Activated naive CD4-positive, alpha-beta T cell (primary cell): ENCODE measurements around the gene DLST.
A peak's percentile ranks its signal among the peaks of the same experiment; 100 is the strongest.

Source experiments
- DNase-seq, 4 experiments: peaks; one replicate each; lab custom pipeline; 2025; lab: John Stamatoyannopoulos, UW

DLST gene

DNA sequence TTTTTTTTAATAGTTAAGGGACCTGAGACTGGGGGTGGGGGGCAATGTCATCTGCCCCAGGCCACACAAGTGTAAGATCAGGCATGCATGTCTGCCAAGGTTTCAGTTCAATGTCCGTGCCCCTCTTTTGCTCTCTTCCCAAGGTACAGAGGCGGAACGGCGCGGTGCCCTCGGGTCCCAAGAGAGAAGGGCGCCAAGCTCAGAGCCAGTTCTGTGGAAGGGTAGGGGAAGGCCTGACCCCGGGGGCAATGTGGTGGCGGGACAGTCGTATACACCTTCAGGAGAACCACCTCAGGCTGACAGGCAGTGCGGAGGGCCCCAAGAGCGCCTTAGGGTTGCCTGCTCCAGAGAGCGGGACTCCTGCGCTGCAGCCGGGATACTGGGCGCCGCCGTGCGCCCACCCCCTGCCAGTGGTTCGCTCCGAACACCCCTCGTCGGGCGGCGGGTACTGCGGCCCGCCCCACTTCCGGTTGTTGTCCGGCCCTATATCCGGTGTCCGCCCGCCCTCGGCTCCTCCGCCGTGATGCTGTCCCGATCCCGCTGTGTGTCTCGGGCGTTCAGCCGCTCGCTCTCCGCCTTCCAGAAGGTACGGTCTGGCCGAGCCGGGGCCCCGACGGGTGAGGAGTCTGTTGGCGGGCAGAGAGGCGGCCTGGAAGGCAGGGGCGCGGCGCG lies at the start of gene DLST:
DLST (plus strand) TSS at position 486 of the 672 bp plus-strand sequence; CDS start at position 524, 38 bp downstream.
- peak; percentile 76 to 79 (median 77) for DNase-seq

DNA sequence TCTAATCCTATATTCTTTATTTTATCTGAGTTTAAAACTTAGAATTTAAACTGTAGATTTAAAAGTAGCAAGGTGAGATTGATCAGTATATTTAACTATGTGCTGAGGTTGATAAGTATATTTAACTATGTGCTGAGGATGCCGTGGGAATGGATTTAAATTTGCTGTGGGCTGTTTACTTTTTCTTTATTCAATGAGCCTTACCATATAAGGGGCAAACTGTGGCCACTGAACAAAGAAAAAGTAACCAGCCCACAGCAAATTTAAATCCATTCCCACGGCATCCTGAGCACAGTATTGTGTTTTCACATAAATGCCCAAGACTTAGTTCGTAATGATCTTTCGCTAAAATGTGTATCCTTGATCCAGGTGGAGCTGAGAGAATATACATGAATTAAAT lies 48.9 kb upstream of the DLST start:
- DNase-seq: no peak

DNA sequence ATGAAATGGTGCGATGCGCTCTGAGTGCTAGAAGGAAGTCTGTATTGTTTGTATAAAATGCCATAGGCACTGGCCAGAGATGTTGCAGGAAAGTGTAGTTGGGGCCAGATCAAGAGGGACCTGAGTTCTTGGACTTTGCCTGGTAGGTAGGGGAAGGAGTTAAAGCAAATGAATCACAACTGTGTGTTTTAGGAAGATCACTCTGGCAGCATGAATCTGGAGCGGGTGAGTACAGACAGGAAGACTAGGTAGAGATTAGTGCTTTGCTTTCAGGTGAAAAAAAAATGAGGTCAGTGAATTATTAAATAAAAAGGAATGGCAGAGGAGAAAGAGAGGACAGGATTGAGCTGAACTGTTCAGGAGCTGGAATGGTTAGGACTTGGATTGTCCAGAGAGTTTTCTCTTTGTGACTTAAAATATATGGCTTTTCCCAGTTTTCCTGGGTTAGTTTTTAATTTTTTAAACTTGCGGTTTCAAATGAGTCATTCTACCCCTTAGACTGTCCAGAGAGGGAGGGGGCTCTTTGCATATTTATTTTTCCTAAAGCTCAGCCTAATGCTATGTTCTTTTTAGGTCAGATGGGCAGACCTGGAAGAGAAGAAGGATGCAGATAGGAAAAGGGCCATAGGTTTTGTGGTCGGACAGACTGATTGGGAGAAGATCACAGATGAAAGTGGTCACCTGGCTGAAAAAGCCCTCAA lies 46.9 kb upstream of the DLST start:
- DNase-seq: no peak

DNA sequence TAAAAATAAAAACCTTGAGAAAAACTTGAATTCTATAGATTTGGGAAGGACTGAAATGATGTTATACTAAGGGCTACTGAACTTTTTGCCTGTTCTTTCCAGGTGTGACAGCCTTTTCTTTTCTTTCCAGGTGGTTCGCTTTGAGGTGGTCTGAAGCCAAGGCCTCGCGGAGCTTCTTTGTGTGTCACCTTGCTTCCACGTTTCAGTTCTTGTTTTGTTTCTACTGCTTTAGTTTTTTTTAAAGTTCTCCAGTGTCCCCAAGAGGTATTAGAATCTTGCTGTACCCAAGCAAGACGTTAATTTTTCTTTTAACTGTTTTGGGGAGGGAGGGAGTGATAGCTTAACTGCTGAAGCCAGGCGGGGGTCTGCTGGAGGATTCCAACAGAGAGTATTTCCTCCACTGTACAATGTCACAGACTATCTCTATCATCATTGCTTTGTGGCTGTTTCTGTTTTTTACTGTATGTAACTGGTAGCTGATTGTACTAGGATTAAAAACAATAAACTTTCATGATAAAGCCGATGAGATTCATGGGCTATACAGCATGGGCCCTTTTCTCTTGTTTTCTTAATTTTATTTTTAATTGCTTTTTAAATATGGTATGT lies 46.0 kb upstream of the DLST start:
- DNase-seq: no peak

DNA sequence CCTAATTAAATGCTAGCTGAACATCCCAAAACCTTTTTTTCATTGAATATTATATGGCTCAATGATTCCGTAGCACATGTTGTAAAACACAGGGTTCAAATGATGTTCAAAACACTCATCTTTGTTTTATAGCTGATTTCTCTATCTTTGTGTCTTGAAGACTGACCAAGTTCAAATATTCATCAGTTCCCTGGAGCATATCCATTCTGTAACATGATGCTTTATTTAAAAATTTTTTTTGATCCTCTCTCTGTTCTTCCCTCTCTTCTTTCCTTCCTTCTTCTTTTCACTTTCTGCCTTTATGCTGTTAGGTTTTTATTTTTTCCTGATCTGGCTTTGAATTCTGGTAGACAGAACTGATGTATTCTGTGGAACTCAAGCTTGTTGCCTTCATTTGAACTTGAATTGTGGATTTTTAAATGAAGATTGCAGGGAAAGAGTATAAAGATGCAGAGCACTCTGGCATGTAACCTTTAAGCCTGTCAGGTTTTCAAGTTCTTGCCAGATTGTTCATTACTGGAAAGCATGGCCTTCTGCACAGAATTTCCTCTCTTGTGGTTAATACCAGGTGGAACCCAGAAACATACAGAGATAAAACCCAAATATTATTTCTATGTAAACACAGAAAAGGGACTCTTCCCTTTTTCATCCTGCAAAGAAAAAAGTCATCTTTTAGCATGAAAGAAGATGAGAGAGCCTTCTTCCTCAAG lies 45.3 kb upstream of the DLST start:
- no peak for DNase-seq

DNA sequence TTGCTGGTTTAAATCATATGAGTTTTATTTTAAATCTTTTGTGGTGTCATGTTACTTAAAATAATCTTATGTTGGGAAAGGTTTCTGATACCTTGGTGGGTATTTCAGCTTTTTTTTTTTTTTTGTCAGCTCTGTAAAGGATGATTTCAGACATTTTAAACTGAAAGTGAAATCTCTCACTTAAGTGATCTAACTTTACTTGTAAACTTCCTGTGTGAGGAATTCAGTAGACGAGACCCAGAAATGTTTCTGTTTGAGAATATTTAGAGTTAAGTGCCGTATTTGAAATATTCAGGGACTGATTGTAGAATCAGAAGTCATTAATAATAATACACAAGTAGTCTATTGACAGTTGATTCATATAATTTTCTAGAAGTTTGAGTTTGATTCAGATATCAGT lies 43.5 kb upstream of the DLST start:
- DNase-seq: no peak

DNA sequence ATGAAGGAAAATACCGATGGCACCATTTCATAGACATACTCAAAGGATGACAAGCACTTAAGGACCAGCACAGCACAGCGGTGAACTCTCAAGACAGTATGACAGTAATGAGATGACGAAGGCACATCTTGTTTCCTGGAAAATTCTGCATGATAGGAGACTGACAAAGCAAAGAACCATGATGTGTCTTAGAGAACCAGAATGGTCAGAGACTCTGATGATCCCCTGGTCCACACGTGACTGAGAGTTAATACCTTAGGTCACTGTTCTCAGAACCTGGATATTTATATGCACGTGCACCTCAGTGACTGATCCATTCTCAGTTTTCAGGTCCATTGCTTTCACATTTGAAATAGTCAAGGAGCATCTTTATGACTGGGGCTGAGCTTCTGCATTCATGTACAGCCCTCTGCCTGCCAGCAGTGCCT lies 41.1 kb upstream of the DLST start:
- no peak for DNase-seq

DNA sequence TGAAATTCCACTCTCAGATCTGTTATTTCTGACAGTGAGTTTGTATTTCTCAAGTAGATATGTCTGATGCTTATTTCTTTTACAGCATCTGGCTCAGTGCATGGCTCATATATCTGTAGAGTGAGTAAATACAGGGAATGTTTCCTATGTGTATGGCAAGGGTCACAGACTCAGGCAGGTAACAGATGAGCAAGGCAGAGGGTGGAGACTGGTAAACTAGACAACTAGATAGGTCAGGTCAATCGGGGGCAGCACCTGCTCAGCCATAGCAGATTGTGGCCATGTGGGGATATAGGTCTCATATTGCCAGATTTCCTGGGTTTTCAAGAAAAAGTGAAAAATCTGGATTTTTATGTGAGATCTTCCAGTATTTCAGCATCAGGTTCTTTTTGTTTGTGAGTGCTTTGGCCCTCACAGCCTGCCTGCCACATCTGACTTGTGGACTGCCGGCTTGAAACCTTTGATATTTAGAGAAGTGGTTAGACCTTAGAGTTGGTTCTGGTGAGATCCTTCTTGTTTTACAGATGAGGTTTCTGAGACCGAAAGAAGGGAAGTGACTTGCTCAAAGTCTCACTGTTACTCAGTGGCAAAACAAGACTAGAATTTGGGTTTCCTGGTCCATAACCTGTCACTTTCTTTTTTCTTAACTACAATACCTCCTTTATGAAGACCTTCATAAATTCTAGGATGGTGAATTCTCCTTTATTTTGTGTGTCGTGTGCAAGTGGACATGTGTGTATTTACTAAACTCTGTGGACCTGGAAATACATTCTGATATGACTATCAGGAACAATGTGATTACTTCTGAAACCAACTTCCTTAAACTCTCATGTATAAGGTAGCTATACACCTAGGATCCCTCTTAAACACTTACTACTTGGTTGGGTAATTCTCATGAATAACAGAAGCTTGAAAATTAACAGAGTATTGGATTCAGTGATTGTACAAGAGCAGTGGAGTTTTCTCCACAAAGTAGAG lies 40.2 kb upstream of the DLST start:
- DNase-seq: no peak

DNA sequence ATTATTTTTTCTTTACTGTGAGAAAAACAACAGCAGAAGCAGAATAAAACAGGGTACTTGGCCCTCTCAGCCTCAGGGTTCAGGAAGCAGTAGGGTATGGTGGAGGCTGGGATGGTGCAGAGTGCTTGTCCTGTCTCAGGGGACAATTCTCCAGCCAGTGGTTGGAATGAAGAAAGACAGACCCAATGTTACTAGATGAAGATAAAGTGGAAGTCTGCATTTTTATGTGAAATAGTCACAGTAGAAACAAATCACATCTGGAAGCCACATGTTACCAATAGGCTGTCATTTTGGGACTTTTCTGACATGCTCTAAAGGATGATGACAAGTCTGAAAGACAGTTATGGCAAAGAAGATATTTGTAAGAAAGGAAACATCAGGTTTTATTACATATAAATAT lies 38.1 kb upstream of the DLST start:
- DNase-seq: no peak

DNA sequence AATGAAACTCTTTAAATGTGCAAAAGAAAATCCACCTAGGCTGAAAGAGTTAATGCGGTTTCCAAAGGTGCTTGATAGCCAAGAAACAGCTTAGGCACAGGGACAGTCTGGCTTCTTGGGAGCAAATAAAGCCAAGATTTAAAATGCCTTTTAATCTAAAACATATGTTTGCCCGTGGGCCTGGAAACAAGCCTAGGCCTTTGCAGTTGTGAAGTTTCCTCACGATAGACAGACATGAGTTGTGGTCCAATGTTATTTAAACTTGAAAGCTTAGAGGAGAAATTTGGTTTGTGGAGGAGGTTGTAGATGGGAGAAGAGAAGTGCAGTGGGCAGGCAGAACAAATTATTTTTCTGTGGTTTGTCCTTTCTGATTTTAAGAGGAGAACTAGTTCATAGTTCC lies 35.5 kb upstream of the DLST start:
- no peak for DNase-seq

DNA sequence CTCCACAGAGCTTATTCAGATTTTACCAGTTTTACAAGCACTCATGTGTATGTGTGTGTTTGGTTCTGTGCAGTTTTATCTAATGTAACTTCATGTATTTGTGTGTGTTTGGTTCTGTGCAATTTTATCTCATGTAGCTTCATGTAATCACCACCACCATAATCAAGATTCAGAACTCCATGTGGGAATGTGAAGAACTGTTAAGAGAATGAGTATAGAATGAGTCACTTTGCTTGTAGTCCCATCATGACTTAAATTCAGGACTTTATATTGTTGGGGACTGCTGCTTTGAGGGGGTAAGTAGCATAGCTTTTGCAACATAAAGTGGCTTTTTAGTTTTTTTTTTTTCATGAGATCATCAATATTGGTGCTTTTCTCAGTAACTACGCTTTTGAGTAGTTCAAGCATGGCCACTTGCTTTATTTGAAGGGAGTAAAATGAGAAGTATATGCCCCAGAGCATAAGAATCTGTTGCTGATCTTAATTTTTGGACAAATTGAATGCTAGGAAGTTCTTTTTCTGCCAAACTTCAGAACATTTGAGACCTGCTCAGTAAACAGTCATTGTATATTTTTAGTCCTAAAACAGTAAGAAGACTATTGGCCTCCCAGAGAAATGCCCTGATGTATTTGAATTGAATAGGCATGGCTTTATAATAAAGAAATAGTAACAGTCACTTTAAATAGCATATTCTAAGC lies 34.6 kb upstream of the DLST start:
- no peak for DNase-seq

DNA sequence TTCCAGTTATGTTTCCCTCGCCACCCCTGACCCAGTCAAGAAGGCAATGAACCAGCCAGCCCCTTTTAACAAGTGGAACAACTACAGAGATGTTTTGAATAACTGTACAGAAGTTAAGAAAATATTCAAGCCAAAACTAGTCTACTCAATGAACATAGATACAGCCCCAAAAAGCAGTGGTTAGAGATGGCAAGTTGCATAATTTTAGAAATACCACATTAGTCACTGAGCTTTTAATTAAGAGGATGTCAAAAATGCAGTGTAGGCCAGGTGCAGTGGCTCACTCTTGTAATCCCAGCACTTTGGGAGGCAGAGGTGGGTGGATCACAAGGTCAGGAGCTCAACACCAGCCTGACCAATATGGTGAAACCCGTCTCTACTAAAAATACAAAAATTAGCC lies 32.9 kb upstream of the DLST start:
- DNase-seq: no peak

DNA sequence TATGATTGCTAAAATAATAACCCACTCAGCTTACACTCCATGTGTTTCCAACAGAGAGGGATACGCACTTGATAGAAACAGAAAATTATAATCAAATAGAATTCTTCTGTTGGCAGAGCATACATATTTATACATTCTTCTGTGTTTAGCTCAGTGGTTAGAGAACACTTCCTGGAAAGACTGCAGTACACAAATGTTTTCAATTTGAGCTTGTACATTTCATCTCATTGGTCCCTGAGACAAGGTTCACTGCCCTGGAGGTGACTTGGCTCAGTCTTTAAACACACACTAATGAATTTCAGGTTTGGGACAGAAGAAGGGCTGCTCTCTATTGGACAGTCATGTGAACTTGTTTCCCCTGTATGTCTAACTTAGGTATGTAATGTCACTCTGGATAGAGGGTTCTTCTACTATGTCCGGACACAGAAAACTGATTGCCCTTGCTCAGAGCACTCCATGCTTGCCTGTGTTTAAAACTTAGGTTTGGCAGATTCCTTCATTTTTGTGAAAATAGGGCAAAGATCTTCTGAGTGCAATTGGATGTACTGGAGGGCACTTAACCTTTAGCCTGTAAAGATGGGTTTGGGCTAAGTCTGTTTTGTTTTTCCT lies 28.7 kb upstream of the DLST start:
- DNase-seq: no peak

DNA sequence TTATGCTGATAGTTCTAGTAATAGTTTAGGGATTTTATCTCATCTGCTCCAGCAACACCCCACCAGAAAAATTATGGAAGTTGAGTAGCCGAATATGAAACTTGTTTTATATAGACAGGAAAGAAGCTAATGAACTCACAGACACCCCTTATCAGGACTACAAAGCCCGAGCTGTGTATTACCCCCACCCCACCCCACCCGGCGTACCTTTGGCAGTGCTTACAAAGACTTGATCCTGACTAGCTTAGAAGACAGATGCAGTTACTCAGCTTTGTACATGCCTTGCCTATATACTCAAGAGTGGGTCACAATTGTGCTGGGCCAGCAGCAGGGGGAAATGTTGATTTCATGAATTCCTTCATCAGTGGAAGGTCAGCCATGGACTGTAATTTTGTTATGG lies 28.1 kb upstream of the DLST start:
- no peak for DNase-seq

DNA sequence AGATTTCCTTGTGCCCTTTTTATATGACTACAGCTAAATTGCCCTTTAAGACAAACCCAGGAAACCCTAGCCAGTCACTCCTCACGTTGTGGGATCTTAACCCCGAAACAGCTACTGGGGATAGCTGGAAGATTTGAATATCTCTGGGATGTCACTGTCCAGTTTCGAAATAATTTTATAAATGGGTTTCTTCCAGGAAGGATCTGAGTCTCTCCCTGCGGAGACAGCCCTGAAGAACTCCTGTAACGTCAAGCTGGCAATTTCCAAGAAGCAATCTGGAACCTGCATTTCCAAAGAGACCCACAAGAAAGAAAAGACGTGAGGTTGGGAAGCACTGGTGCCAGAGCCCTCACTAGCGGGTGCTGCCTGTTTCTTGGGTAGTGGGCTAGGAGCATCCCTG lies 26.7 kb upstream of the DLST start:
- no peak for DNase-seq

DNA sequence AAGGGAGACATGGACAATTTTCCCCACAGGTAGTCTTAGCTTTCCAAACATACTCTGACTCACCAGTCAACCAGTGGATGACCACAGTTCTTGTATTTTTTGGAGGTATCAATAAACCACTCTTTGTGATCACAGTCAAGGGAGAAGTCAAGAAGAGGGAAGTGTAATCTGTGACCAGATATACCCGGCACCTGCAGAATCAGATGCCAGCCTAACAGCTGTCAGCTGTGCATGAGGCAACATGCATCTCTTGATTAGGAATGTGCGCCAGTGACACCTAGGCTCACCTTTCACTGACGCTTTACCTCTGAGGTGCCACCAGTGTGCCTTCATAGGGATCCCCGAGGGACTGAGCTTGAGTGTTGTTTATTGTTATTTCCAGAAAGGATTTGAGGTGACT lies 25.8 kb upstream of the DLST start:
- no peak for DNase-seq

DNA sequence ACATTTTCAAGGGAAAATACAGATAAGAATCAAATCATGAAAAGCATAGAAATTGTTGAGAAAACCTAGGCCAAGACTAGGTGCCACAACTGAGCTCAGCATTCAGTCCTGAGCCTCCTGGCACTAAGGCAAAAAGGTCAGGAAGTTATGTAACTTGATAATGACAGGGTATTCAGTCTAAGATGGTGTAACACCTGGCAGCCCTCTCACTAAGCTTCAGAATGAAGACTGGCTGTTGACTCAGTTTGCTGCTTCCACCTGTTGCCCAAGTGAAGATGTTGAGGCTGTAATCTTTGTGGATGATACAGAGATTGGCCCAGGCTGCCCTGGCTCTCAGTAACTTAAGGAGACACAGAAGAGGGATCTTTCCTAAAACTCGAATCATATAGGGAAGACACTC lies 25.4 kb upstream of the DLST start:
- no peak for DNase-seq

DNA sequence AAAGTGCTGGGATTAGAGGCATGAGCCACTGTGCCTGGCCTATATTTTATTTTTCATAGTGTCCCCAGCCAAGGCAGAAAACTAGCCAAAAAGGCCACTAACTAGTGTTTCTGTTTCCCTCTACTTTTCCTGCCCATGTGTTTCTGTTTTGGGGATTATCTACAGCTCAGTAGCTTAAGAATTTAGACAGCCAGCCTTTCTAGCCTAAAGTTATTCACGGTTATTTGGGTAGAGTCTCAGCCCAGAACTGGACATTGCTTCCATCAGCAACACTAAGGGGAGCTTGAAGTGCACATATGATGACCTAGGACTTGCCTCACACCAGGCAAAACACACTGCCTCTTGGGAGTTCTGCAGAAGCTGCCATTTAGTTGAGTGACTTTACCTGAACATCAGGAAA lies 23.7 kb upstream of the DLST start:
- no peak for DNase-seq

DNA sequence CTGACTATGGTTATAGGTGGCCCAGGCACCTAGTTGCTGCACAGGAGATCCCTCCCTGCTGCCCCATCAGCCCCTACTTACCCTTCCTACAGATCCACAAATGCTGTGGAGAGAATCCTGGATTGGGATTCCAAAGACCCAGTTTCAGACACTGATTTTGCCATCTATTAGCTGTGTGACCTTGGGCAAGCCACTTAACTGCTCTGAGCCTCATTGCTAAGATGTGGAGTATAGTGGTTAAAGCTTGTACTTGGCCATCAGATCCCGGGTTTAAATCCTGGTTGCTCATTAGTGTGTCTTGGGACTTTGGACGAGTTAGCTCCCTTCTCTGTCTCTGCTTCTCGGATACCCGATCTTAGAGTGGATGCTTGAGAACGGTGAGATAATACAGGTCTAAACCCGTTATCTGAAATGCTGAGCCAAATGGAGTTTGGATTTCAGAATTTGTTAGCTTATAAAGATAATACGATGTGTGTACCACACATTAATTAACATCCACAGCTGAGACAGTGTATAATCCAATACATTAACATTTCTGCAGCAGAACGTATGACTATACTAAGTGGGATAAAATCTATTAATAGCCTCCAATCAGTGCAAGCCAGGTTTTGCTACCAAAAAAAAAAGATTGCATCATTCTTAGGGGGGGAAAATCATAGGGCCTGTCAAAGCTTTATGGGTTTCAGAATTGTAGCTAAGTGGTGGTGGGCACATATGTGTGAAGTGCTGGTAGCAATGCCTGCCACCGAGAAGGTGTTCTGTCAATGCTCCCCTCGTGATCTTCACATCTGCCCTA lies 21.8 kb upstream of the DLST start:
- no peak for DNase-seq
